IPS-18a (cell line): ENCODE measurements around the gene NLRP3.

Experiments used
- H3K27ac ChIP-seq: one replicate; pipeline ENCODE4 v1.5.1; 2013; ENCODE audit warnings: low read length
- H3K27me3 ChIP-seq: one replicate; pipeline ENCODE4 v1.6.1; 2013; ENCODE audit warnings: mild to moderate bottlenecking, low read length; ENCODE audit not compliant: control insufficient read depth, insufficient read depth
- H3K36me3 ChIP-seq: one replicate; pipeline ENCODE4 v1.6.1; 2013; ENCODE audit warnings: low read depth, low read length; ENCODE audit not compliant: control insufficient read depth
- H3K4me1 ChIP-seq: one replicate; pipeline ENCODE4 v1.6.1; 2013; ENCODE audit warnings: low read depth, low read length; ENCODE audit not compliant: control insufficient read depth
- H3K4me3 ChIP-seq: one replicate; pipeline ENCODE4 v1.5.1; 2013; ENCODE audit warnings: low read length
- H3K9ac ChIP-seq: one replicate; pipeline ENCODE4 v1.6.1; 2013; ENCODE audit warnings: mild to moderate bottlenecking, low read length, moderate library complexity
- H3K9me3 ChIP-seq: one replicate; pipeline ENCODE4 v1.6.1; 2013; ENCODE audit warnings: low read depth, low read length; ENCODE audit not compliant: control insufficient read depth

Gene NLRP3

GRCh38 chr1:247429496-247429895 is 13.5 kb downstream of the NLRP3 start:
- Histone ChIP-seq H3K9me3 (no peaks in the 10 kb centered on the region), H3K4me1 (no peaks in the 10 kb centered on the region), H3K4me3 (no peak overlapping the region), H3K27me3 (no peaks in the 10 kb centered on the region), H3K9ac (no peak overlapping the region), H3K27ac (no peak overlapping the region), H3K36me3 (no peaks in the 10 kb centered on the region)

DNA sequence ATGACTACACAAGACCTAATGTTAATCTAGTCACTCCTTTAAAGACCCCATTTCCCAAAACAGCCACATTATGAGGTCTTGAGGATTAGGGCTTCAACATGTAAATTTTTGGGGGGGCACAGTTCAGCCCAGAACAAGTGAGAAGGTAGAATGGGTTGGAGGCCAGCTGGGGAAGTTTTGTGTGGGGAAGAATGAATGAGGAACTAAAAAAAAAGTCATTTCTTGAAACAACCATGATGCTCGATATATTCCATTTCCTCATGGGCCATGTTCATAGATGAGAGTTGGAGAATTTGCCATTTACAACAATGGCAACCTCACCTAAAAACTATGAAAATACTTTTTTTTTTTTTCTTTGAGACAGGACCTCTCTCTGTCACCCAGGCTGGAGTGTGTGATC is 14.5 kb downstream of the NLRP3 start:
- Histone ChIP-seq H3K27ac (no peak overlapping the region), H3K9me3 (no peaks in the 10 kb centered on the region), H3K4me1 (no peaks in the 10 kb centered on the region), H3K9ac (no peak overlapping the region), H3K4me3 (no peak overlapping the region), H3K36me3 (no peaks in the 10 kb centered on the region), H3K27me3 (no peaks in the 10 kb centered on the region)

GRCh38 chr1:247431643-247432042 is 15.7 kb downstream of the NLRP3 start:
- Histone ChIP-seq H3K4me1 (no peaks in the 10 kb centered on the region), H3K27me3 (no peaks in the 10 kb centered on the region), H3K4me3 (no peak overlapping the region), H3K36me3 (no peaks in the 10 kb centered on the region), H3K27ac (no peak overlapping the region), H3K9me3 (no peaks in the 10 kb centered on the region), H3K9ac (no peak overlapping the region)

DNA sequence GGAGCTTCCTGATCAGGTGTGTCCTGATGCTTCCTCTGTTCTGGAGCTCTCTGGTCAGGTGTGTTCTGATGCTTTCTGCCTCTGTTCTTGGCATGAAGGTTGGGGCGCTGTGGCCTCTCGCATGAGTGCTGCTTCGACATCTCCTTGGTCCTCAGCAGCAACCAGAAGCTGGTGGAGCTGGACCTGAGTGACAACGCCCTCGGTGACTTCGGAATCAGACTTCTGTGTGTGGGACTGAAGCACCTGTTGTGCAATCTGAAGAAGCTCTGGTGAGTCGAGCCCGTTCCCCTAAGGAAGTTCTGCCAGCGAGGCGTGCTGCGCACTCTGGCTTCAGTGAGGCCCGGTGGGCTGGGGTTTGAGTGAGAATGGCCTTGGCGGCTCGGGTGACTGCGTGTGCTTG is 18.0 kb downstream of the NLRP3 start:
- H3K4me3 ChIP-seq, result no peak overlapping the region
- no peaks in the 10 kb centered on the region for H3K36me3 ChIP-seq
- H3K9me3 ChIP-seq, result no peaks in the 10 kb centered on the region
- no peak overlapping the region for H3K9ac ChIP-seq
- no peak overlapping the region for H3K27ac ChIP-seq
- H3K27me3 ChIP-seq, result no peaks in the 10 kb centered on the region
- H3K4me1 ChIP-seq, result no peaks in the 10 kb centered on the region

DNA sequence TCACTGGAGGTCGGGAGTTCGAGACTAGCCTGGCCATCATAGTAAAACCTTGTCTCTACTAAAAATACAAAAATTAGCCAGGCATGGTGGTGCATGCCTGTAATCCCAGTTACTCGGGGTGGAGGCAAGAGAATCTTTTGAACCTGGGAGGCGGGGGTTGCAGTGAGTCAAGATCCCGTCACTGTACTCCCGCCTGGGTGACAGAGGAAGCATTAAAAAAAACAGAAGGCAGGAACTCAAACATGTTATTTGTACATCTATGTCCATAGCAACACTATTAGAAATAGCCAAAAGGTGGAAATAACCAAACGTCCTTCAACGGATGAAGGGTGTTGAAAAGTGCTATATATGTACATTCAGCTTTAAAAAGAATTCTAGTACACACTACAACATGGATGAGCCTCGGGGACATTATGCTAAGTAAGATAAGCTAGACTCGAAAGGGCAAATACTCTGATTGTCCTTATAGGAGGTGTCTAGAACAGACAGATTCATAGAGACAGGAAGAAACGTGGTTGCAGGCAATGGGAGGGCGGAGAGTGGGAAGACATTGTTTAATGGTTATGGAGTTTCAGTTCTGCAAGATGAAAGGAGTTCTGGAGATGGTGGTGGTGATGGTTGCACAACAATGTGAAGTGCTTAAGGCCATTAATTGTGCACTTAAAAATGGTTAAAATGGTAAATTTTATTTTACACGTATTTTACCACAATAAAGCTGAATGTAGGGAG is 19.2 kb downstream of the NLRP3 start:
- Histone ChIP-seq H3K27ac (no peak overlapping the region), H3K9me3 (no peaks in the 10 kb centered on the region), H3K27me3 (no peaks in the 10 kb centered on the region), H3K4me3 (no peak overlapping the region), H3K4me1 (no peaks in the 10 kb centered on the region), H3K9ac (no peak overlapping the region), H3K36me3 (no peaks in the 10 kb centered on the region)

GRCh38 chr1:247435759-247436147 is 19.8 kb downstream of the NLRP3 start:
- no peak overlapping the region for H3K27ac ChIP-seq
- H3K4me1 ChIP-seq, result no peaks in the 10 kb centered on the region
- no peak overlapping the region for H3K4me3 ChIP-seq
- H3K27me3 ChIP-seq, result no peaks in the 10 kb centered on the region
- no peaks in the 10 kb centered on the region for H3K9me3 ChIP-seq
- no peak overlapping the region for H3K9ac ChIP-seq
- no peaks in the 10 kb centered on the region for H3K36me3 ChIP-seq

DNA sequence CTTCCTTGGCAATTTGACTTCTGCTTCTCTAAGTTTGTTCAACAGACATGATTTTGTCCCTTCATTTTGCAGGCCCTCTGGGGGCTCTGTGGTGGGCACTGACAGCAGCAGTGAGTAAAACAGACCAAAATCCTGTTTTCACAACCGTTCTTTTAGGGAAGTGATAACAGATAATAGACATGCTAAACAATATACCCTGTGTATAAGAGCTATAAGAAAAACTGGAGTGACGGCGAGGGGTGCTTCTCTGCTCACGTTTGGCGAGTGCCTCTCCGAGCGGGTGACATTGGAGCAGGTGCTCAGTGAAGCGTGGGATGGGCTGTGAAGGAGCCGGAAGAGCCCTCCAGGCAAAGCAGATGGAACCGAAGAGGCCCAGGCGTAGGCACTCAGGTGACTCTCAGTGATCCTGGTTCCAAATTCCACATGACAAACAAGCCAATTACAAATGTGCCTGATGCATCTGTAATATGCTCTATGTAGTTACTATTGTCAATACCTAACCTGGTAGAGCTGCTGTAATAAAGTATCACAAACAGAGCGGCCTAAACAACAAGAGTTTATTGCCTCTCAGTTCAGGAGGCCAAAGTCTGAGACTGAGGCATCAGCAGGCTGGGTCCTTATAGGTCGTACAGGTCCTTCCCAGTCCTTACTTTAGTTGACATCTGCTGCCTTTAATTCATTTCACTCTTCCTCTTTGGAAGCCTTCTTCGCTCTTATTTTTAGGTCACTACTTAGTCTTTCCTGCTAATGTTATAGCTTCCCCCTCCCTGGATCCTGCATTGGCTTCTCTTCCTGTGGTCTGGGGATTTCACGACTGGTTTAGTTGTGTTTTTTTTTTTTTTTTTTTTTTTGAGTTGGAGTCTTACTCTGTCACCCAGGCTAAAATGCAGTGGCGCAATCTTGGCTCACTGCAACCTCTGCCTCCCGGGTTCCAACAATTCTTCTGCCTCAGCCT is 21.9 kb downstream of the NLRP3 start:
- H3K36me3 ChIP-seq, result no peaks in the 10 kb centered on the region
- H3K4me1 ChIP-seq, result peaks cover 5% of the 10 kb centered on the region
- no peak overlapping the region for H3K4me3 ChIP-seq
- no peaks in the 10 kb centered on the region for H3K9me3 ChIP-seq
- H3K9ac ChIP-seq, result no peak overlapping the region
- H3K27ac ChIP-seq, result no peak overlapping the region
- H3K27me3 ChIP-seq, result no peaks in the 10 kb centered on the region

DNA sequence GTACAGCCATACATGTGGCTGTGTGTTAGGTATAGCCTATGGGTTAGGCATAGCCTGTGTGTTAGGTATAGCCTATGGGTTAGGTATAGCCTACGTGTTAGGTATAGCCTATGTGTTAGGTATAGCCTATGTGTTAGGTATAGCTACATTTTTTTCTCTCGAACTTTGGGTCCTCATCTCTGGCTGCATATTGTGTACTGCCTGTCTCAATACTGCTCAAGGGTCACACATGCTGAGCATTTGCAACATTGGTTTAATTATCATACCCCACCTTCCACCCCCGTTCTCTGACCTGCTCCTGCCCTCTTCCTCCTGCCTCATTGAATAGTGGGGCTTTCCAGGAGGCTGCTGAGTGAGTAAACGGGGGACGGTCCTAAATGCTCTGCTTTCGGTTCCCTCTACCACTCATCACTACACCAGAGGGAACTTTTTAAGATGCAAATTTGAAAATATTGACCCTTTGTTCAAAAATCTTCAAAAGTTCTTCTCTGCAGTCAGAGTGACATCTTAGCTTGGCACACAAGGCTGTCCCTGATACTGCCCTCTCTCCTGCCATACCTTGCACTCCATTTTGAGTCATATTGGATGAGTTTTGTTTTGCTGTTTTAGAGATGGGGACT is 24.1 kb downstream of the NLRP3 start:
- H3K27me3 ChIP-seq, result no peaks in the 10 kb centered on the region
- H3K27ac ChIP-seq, result no peak overlapping the region

GRCh38 chr1:247441606-247442005 is 25.6 kb downstream of the NLRP3 start:
- H3K36me3 ChIP-seq, result no peaks in the 10 kb centered on the region
- H3K27ac ChIP-seq, result no peak overlapping the region
- H3K4me3 ChIP-seq, result no peak overlapping the region
- H3K4me1 ChIP-seq, result peaks cover 5% of the 10 kb centered on the region
- no peaks in the 10 kb centered on the region for H3K9me3 ChIP-seq
- no peak overlapping the region for H3K9ac ChIP-seq
- H3K27me3 ChIP-seq, result no peaks in the 10 kb centered on the region

More for the DNA sequence above, 24.1 kb downstream of the NLRP3 start:
- Histone ChIP-seq H3K9ac (no peak overlapping the region), H3K4me3 (no peak overlapping the region), H3K9me3 (no peaks in the 10 kb centered on the region), H3K36me3 (no peaks in the 10 kb centered on the region), H3K4me1 (peaks cover 5% of the 10 kb centered on the region)

DNA sequence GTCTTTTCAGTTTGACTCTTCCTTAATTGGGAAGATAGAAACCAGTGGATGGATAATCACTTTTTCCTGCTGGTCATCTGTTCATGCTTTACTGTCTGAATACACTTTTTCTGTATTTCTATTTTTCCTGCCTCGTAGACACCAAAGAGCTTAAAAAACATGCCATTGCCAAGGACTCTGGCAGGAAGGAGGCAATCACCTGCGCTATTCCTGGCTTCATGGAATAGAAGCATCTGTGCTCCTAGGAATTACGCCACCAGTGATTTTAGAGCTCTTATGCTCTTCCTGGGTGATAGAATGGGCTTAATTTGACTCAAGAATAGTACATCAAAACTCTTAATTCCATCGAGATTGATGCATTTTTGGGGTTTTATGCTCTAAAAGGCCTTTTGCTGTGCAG is 26.2 kb downstream of the NLRP3 start:
- no peak overlapping the region for H3K9ac ChIP-seq
- no peaks in the 10 kb centered on the region for H3K9me3 ChIP-seq
- H3K4me3 ChIP-seq, result no peak overlapping the region
- H3K27ac ChIP-seq, result no peak overlapping the region
- no peaks in the 10 kb centered on the region for H3K27me3 ChIP-seq
- H3K36me3 ChIP-seq, result no peaks in the 10 kb centered on the region
- peaks cover 5% of the 10 kb centered on the region for H3K4me1 ChIP-seq

DNA sequence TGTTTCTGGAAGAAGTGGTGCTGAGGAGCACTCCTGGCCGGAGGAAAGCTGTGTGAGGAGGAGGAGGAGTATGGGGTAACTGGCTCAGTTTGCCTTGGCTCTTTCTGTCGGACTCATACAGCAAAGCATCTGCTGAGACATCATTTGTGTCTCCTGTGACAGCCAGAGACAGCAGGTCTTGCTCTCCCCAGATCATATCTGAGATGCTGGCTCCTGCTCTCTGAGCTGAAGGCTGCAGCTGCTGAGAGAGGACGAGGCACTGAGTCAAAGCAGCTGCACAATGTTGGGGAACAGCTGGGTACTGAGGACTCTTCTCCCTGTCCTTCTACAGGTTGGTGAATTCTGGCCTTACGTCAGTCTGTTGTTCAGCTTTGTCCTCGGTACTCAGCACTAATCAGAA is 27.7 kb downstream of the NLRP3 start:
- Histone ChIP-seq H3K9me3 (no peaks in the 10 kb centered on the region), H3K9ac (no peak overlapping the region), H3K36me3 (no peaks in the 10 kb centered on the region), H3K4me1 (peaks cover 10% of the 10 kb centered on the region), H3K27ac (no peak overlapping the region), H3K27me3 (no peaks in the 10 kb centered on the region), H3K4me3 (no peak overlapping the region)
